Endothelial cell of umbilical vein (primary cell): ENCODE measurements around the gene PROCA1. TPM values are rescaled to one million over a fixed set of nuclear protein-coding genes. Genes with fewer than 3 reads are reported as not detected.

ENCODE experiments used
- BruUV-seq: library from RNA; stranded (reverse); fragments of 400-500 nt; replicated peaks from 2 replicates; lab custom pipeline; 2021; lab: Mats Ljungman, UMichigan
- CTCF ChIA-PET: fragments of 300-600, 350-600 bp; sonication (Branson Sonifier 250); formaldehyde crosslinking; loops from one replicate; lab custom pipeline; 2021; ENCODE audit warnings: antibody characterized with exemption, inconsistent platforms; lab: Charles Lee
- POLR2A ChIA-PET: fragments of 300-600, 350-600 bp; sonication (Branson Sonifier 250); formaldehyde crosslinking; loops from one replicate; lab custom pipeline; 2021; ENCODE audit warnings: antibody characterized with exemption, inconsistent platforms; lab: Charles Lee
- DNase-seq: peaks from one replicate; pipeline ENCODE4 v3.0.0-alpha.2; 2011; ENCODE audit warnings: low read depth, low spot score
- FAIRE-seq: peaks from 2 replicates; lab custom pipeline; 2011; peaks lifted over from hg19 to GRCh38; lab: Jason Lieb, UNC
- H2AFZ ChIP-seq: 2 replicates; pipeline ENCODE4 v1.6.0; 2012; ENCODE audit warnings: low read depth, low read length, control low read depth, inconsistent platforms
- H3K27ac ChIP-seq: 2 replicates; pipeline ENCODE4 v1.5.1; 2011; ENCODE audit warnings: low read depth, mild to moderate bottlenecking, control low read depth, low read length, moderate library complexity; ENCODE audit not compliant: insufficient read depth
- H3K27me3 ChIP-seq, 2 experiments: 2 replicates each; pipeline versions ENCODE4 v1.6.0 to v1.6.1; 2011; ENCODE audit warnings: low read length in 2 of 2, mixed read lengths in 1 of 2; ENCODE audit not compliant: control insufficient read depth in 2 of 2, insufficient read depth in 2 of 2
- H3K36me3 ChIP-seq, 2 experiments: 2 replicates in 1 of 2; 3 replicates in 1 of 2; pipeline ENCODE4 v1.5.1; 2011; ENCODE audit warnings: low read length in 2 of 2, mild to moderate bottlenecking in 1 of 2, moderate library complexity in 1 of 2; ENCODE audit not compliant: control insufficient read depth in 2 of 2, insufficient read depth in 2 of 2; ENCODE audit errors: extremely low read depth in 1 of 2
- H3K4me1 ChIP-seq: 3 replicates; pipeline ENCODE4 v1.5.1; 2011; ENCODE audit warnings: mild to moderate bottlenecking, low read length; ENCODE audit not compliant: control insufficient read depth, insufficient read depth; ENCODE audit errors: extremely low read depth
- H3K4me2 ChIP-seq: 2 replicates; pipeline ENCODE4 v1.6.1; 2011; ENCODE audit warnings: low read length, control low read depth, mixed read lengths; ENCODE audit not compliant: insufficient read depth
- H3K4me3 ChIP-seq, 3 experiments: fragments of 200-600 bp in 1 of 3; sonication (generic), shearing (Covaris generic) in 1 of 3; replicated peaks in 1 of 3; 2 replicates each; pipeline ENCODE4 v1.5.1; 2011 to 2016; ENCODE audit warnings: control low read depth in 3 of 3, low read length in 3 of 3, mild to moderate bottlenecking in 2 of 3, inconsistent platforms in 1 of 3, low read depth in 1 of 3, moderate library complexity in 1 of 3; ENCODE audit not compliant: insufficient read depth in 1 of 3
- H3K79me2 ChIP-seq: 2 replicates; pipeline ENCODE4 v1.6.0; 2012; ENCODE audit warnings: low read length, inconsistent platforms; ENCODE audit not compliant: control insufficient read depth, insufficient read depth
- H3K9ac ChIP-seq: replicated peaks from 2 replicates; pipeline ENCODE3; 2011; ENCODE audit warnings: low read length, control low read depth; ENCODE audit not compliant: insufficient read depth; ENCODE audit errors: extremely low read depth
- H3K9me1 ChIP-seq: replicated peaks from 3 replicates; pipeline ENCODE4 v1.6.0; 2011; ENCODE audit warnings: mild to moderate bottlenecking, low read length; ENCODE audit not compliant: control insufficient read depth, insufficient read depth; ENCODE audit errors: extremely low read depth
- H3K9me3 ChIP-seq: replicated peaks from 2 replicates; pipeline ENCODE4 v1.5.1; 2012; ENCODE audit warnings: low read length, inconsistent platforms; ENCODE audit not compliant: control insufficient read depth, insufficient read depth
- H4K20me1 ChIP-seq: replicated peaks from 2 replicates; pipeline ENCODE3; 2011; ENCODE audit warnings: mild to moderate bottlenecking, low read length; ENCODE audit not compliant: control insufficient read depth, insufficient read depth; ENCODE audit errors: extremely low read depth
- CTCF ChIP-seq, 2 donors: IDR thresholded peaks; 1 replicate in 1 of 2; 2 replicates in 1 of 2; pipeline ENCODE4 v1.5.1; 2011; ENCODE audit warnings: low read length in 2 of 2, mild to moderate bottlenecking in 2 of 2, moderate library complexity in 2 of 2, control low read depth in 1 of 2, inconsistent platforms in 1 of 2, low read depth in 1 of 2; ENCODE audit not compliant: insufficient read depth in 1 of 2; ENCODE audit errors: extremely low read depth in 1 of 2
- JUN ChIP-seq: IDR thresholded peaks from 2 replicates; pipeline ENCODE4 v1.6.1; 2011; ENCODE audit warnings: borderline replicate concordance, low read depth; ENCODE audit not compliant: insufficient read length, insufficient read depth
- MAX ChIP-seq: IDR thresholded peaks from 2 replicates; pipeline ENCODE4 v1.6.1; 2011; ENCODE audit not compliant: insufficient read depth, insufficient read length
- MYC ChIP-seq: IDR thresholded peaks from one replicate; pipeline ENCODE4 v1.6.1; 2011; ENCODE audit warnings: mild to moderate bottlenecking, low read depth, low read length
- POLR2A ChIP-seq: IDR thresholded peaks from 2 replicates; pipeline ENCODE4 v1.6.1; 2012; ENCODE audit warnings: low read depth, mild to moderate bottlenecking, control low read depth, low read length
- POLR2AphosphoS5 ChIP-seq: IDR thresholded peaks from 2 replicates; pipeline ENCODE4 v1.6.1; 2012; ENCODE audit warnings: low read depth, mild to moderate bottlenecking, control low read depth, low read length, moderate library complexity; ENCODE audit not compliant: insufficient read depth
- dilution Hi-C: fragments of 300-500 bp; cut with MboI; formaldehyde crosslinking; loops from one replicate; pipeline ENCODE4 v1.15.0; 2019; ENCODE audit warnings: low sequenced_read_pairs; ENCODE audit not compliant: extremely low pct_ligation_motif_present
- intact Hi-C: fragments of 100-400 bp; cut with micrococcal nuclease; formaldehyde crosslinking; loops from one replicate; pipeline ENCODE4 v1.10.0; 2022
- polyA plus RNA-seq, 4 experiments: library from polyadenylated mRNA; depleted of rRNA in 3 of 4; stranded (reverse) in 3 of 4; unstranded in 1 of 4; fragments of >200 nt; gene quantifications; 2 replicates each; pipeline versions ENCODE4 v1.2.1 to v1.2.3, GENCODE V29; 2011 to 2012; ENCODE audit warnings: missing spikeins in 1 of 4
- total RNA-seq: library from RNA; stranded (reverse); gene quantifications from 2 replicates; pipeline ENCODE4 v1.2.3, GENCODE V29; 2021

The PROCA1 gene
- total and polyA plus RNA-seq, 2 donors (not counting 3 experiments of a cell fraction or from before 2014, with no cell fraction given) = 2.0 to 2.1 TPM

- BruUV-seq = no TSS peak
- ChIA-PET CTCF (interaction anchor here (0.7 to 1.6 kb wide), 6 partner anchors 9 to 415 kb away, joined by 3 to 10 read pairs (median 4); partner anchors contain the start of genes BLTP2 and PROCA1), POLR2A (no interaction called here)
- no peaks in the 10 kb centered on the region for H3K9me1 ChIP-seq
- H3K4me1 ChIP-seq = no peaks in the 10 kb centered on the region
- no peaks in the 10 kb centered on the region for H4K20me1 ChIP-seq
- H3K79me2 ChIP-seq = no peaks in the 10 kb centered on the region
- H3K4me3 ChIP-seq = no peak overlapping the region
- DNase-seq (no peak), FAIRE-seq (no peak)
- H3K36me3 ChIP-seq = peaks cover 15 to 66% of the 10 kb centered on the region in 2 experiments
- H2AFZ ChIP-seq = no peak overlapping the region
- H3K27ac ChIP-seq = no peak overlapping the region
- intact Hi-C loops = no loop called here
- no peak overlapping the region for H3K9ac ChIP-seq
- no peak overlapping the region for H3K4me2 ChIP-seq
- no peak for TF ChIP-seq POLR2AphosphoS5
- no peak for TF ChIP-seq POLR2A
- no peak for TF ChIP-seq CTCF (IDR thresholded peaks at IDR 0.05; ENCODE audit: extremely low read depth in 1 of 2, insufficient read depth in 1 of 2, low read depth in 1 of 2, low read length in 2 of 2)
- TF ChIP-seq MYC = no peak
- no peak for TF ChIP-seq JUN
- no peak for TF ChIP-seq MAX
- no peaks in the 10 kb centered on the region for H3K27me3 ChIP-seq
- dilution Hi-C loops = no loop called here
- no peaks in the 10 kb centered on the region for H3K9me3 ChIP-seq
Observed at GRCh38 chr17:28702026-28702751, 9.5 kb downstream of the PROCA1 start.
